AG20443 (cell line): ENCODE data around the gene BCAR1.
"Not testable (repeated sequence)": the region's sequence is repeated elsewhere in the genome, so short reads cannot be mapped to it uniquely, and the experiment has no call there.

ENCODE experiments used
- DNase-seq: peaks from one replicate; pipeline ENCODE4 v3.0.0; 2012; ENCODE audit warnings: low spot score, mixed read lengths

BCAR1 gene

DNA sequence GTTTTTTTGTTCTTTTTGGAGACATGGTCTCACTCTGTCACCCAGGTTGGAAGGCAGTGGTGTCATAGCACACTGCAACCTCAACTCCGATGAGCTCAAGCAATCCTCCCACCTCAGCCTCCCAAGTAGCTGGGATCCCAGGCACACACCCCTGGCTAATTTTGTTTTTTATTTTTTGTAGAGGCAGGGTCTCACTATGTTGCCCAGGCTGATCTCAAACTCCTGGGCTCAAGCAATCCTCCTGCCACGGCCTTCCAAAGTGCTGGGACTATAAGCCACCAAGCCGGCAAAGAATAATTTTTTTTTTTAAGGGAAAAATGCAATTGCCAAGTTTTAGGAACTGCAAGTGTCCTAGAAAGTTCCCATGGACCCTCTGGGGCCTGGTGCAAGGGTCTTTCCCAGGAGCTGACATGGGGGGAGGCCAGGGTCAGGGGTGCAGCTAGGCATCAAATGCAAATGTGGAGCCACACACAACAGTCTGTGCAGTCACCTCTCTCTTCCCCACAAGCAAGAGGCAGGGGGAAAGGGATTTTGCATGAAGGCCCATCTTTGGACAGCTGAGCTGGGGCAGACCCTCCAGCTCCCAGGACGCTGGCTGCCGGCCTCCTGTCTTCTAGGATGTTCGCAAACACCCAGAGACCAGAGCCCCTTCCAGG lies 20.1 kb upstream of the BCAR1 start:
- no peak for DNase-seq

DNA sequence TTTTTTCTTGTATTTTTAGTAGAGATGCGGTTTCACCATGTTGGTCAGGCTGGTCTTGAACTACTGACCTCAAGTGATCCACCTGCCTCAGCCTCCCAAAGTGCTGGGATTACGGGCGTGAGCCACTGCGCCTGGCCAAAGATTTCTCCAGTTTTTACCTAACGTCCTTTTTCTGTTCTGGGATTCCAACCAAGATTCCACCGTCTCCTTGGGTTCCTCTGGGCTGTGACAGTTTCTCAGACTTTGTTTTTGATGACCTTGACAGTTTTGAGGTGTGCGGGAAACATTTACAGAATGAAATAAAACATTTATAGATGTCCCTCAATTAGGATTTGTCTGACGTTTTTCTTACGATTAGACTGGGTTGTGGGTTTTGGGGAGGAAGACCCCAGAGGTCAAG lies 17.9 kb upstream of the BCAR1 start:
- DNase-seq: not testable (repeated sequence)

DNA sequence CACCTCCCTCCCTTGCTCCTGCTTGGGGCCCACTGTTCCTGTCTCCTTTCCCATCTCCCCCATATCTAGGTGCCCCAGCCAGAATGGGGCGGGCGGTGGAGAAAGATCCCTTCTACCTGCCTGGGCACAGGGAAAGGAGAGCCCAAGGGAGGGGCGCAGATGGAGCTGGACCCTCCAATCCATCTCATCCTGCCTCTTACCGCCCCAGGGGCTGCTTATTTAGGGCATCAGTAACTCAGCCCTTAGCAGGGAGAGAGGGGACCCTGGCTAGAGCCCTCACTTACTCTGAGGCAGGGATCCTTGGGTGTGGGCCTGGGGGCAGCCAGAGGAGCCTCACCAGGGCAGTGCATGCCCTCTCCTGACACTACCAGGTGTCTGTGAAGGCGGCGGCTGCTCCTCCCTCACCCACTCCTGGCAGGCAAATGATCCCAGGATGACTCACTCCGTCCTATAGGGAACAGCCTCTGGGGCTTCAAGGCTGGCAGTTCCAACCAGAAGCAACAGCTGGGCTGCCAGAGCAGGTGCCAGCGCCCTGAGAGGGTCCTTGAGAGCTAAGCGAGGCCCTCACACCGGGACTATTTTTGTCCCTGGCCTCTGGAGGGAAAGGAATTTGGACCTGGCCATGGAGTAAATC lies 16.3 kb upstream of the BCAR1 start:
- DNase-seq: no peak

DNA sequence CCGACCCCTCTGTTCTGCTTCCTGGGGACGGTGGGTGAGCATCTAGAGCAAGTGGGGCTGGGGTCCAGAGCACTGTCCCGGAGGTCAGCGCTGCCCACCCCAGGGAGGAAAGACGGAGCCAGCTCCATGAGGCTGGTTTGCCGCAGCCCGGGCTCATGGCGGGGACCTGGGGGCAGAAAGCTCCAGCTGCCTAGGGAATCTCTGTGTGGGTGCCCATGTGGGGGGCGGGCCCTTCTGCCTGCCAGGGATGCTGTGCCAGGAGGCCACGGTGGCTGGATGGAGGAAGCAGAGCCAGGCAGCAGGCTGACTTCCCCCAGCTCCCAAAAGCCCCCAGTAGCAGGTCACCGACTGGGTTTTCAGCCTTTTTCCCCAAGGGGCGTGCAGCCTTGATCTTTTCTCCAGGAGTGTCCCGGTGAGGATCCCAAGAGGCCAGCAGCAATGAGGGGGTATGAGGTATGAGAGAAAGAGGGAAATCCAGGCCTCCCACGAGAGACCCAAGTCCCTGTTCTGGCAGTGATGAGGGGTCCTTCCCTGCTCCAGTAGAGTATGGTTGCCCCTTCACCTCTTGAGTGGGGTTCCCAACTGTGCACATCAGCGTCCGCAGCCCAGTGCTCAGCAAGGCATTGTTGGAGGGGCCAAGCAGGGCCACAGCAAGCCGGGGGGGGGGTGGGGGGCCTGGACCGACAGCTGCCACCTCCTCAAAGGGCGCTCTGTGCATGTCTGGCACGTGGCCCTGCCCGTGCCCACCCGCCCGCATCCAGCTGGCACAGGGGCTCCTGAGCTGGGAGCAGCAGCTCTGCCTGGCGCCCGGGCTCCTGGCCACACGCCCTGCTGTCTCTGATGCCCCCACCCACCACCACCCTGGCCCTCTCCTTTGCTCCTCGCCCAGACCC lies 15.6 kb upstream of the BCAR1 start:
- no peak for DNase-seq

DNA sequence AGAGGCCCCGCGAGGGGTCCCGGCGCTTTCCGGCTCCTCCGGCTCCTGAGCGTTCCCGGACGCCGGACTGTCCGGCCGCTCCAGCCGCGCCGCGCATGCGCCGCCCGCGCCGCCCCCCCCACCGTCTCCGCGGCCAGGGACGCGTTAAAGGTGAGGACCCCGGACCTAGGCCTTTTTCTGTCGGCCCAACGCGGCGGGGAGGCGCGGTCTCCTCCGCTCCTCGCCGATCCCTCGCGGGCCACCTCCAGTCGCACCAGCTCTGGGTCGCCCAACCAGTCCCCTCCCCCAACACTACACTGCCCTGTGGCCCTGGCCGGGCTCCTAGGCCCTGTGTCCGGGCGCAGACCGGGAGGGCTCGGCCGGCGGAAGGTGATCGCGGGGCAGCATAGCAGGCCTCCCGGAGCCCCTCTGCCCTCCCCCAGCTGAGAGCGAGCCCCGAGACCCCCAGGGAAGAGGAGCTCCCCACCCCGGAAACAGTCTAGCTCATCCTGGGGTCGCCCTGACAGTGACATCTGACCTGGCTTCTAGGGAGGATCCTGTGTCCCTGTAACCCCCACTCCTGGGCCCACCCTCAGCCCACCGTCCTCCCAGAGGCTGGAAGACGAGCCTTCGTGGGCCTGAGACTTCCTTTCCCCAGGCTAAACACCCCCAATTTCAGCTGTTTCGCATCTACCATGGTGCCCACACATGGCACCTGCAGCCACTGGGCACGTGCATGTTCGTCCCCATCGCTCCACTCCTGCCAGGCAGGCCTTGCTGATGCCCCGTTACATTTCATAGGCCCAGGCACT lies 14.7 kb upstream of the BCAR1 start:
- DNase-seq: peak; percentile 99

DNA sequence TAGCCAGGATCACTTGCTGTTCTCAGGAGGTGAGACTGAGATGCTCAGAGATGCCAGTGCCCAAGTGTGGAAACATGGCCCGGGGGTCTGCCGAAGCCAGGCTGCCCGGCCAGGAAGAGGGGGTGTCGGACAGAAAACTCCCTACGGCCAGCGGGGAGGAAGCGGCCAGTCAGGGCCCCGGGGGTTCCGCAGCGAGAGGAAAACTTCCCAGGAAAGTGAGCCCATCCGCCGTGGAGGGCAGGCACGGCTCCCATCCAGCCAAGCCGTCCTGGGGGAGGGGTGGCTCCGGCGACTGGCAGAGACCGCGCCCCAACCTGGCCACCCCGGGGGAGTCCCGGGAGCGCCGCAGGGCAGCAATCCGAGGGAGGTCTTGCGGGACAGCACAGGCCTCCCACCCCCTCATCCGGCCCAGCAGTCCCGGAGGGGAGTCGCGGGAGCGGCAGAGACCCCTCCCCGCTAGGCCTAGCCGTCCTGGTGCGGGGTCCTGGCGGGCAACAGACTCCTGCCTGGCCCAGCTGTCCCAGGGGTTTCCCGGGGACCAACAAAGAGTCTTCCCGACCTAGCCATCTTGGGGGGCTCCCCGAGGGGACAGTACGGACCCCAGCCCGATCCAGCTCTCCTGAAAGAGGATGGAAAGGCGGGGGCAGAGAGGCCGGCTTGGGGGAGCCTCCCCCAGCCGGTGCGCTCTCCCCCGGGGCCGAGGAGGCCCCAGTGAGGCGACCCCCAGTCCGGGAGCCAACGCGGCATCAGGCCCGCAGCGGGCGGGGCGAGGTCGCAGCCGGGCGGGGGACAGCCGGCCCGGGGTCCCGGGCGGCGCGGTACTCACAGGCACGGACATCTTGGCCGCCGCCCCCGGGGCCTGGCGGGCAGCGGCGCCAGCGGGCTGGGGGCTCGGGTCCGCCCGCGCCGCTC lies 13.8 kb upstream of the BCAR1 start:
- DNase-seq: peak; percentile 62

DNA sequence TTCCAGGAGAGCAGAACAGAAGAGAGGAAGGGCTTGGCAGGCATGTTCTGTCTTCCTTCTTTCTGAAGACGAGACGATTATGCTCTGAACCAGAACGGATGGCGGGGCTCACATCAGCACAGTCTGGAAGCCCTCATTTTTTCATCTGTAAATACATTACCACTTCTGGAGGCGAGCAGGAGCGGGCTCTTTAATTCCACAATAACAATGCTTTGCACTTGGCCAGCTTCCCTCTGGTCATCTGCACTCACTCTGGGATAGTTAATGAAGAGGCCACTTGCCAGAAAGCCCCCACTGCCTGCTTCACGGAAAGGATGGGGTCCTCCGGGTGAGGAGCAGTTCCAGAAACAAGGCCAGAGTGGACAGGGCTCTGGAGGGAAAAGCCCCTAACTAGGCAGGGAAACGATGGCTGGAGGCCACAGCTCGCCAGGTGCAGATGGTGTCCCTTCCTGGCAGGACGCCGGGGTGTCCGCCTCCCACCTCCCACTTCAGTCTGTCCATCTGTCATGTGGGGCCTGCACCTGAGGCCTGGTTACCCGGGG lies 13.1 kb upstream of the BCAR1 start:
- no peak for DNase-seq

DNA sequence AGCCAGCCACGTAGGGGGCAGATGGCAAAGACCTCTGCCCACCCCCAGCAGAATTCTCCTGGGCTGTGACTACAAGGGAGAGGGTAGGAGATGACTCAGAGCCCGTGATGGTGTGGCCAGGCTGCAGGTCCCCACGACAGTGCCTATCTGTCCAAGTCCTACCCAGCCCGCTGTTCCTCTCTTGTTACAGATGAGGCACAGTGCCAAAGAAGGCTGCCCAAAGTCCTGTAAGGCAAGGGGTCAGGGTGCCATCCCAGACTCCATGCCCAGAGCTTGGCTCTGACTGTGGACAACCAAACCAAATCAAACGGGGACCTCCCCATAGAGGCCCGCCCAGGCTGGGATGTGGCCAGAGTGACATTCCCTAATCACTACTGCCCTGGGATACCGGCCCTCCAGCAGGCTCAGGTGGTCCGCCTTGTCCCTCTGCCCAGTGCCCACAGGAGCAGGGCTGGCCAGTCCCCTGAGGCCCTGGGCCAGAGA lies 12.6 kb upstream of the BCAR1 start:
- no peak for DNase-seq

DNA sequence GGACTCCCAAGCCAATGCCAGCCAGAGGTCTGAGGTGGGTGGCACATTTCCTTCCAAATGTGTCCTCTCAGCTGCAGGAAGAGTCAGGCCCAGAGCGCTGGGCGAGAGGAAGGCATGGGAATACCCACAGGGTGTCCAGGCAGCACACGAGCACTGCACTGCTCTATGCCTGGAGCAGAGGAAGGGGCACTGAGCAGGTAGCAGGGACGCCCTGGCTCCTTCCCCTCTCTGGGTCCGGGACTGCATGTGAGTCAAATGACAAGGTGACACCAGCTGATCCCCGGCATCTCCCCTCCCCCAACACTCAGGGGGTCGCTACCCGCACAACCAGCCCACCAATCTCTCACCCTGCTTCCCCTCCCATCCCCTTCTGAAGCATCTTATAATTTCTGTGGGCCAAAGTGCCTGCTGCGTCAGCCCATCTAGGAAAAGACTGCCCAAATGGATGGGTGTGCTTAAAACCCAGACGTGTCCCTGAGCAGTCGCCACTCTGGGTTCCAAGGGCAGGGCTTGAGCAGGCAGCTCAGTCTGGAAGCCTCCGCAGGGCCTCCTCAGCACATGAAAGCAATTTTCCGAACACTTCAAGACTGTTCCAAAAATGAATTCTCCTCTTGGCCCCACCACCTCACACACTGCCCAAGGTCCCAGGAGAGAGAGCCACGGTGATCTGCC lies 12.0 kb upstream of the BCAR1 start:
- DNase-seq: no peak

DNA sequence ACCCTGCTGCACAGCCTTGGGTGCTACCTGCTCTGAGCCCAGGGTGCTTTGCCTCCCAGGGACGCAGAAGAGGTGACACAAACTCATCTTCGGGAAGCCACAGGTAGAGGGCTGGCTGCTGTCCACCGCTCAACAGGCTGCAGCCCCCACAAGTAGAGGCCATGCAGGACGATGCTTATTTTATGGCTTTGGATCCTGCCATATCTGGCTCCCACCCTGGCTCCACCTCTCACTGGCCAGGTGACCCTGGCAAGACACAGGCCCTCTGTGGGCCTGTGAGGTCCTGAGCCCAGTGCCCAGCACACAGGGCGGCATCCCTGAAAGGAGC lies 11.3 kb upstream of the BCAR1 start:
- no peak for DNase-seq

DNA sequence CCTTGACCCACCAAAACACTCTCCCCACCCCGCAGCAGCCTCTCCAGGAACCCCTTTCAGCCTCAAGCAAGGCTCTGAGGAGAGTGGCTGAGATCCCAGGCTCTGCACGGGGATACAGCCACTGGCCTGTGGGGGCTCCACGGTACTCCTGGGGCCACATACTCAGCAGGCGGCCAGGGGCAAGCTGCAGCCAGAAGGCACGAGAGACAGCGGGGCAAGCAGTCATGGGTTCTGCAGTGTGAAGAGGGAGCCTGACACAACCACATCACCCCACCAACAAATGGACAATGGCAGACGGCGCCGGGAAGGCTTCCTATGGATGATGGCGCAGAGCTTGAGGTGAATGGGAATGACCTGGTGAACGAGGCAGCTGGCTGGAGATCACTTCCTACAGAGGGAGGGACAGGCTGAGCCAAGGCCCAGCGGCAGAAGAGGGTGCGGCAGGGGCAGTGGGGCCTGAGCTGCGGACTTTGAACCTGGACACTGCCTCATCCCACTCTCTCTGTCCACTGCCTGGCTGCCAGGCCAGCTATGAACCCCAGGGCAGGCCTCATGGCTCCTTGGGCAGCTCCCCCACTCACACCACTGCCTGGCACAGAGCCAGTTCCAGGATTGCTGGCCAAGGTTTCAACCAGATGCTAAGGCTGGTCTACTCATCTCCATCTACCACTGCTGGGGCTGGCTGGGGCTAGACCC lies 10.8 kb upstream of the BCAR1 start:
- DNase-seq: no peak

DNA sequence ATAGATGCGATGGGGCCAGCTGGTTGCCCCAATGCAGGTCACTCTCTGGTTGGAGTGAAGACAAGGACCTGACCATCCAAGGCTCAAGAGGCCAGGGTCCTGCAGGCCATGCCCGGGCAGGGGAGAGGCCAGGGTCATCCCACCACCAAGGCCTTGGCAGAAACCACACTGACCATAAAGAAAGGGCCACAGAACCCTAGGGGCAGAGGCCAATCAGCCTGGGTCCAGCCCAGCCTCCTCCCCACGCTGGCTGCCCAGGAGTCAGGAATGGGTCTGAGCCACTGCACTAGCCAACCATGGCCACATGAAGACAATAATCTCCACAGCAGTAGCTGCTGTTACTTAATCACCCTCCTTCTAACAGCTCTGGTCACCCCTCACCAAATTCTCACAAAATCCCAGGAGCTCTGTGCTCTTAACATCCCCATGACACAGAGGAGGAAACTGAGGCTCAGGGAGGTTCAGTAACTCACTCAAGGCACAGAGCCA lies 10.2 kb upstream of the BCAR1 start:
- DNase-seq: no peak

DNA sequence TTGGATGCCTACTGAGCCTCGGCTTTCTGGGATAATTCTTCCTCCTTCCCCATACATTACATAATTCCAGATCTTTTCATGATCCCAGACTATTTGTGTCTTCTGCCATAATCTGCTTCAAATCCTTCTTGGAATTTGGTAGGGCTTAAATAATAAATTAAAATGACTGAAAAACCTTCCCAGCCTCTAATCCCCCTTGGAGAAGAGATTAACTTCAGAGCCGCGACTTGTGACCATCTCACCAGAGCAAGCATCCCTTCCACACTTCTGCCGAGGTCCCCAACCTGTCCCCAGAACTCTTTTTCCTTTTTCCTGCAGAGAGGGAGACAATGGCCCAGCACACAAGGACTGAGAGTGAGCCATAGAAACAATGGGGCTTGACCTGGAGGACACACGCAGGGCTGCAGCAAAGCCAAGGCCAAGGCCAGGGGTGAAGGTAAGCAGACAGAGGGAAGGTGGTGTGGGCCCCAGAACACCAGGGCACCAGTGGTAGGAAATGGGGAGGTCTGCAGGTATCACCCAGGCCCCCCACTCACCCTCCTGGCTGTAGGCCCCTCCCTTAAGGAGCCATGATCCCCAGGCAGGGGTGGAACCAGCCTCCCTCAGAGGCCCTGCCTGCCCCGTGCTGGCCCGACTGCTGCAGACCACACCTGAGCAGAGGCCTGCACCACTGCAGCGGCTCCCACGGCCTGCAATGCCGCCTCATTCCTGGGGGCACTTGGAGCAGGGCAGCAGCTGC lies 9.6 kb upstream of the BCAR1 start:
- DNase-seq: no peak

DNA sequence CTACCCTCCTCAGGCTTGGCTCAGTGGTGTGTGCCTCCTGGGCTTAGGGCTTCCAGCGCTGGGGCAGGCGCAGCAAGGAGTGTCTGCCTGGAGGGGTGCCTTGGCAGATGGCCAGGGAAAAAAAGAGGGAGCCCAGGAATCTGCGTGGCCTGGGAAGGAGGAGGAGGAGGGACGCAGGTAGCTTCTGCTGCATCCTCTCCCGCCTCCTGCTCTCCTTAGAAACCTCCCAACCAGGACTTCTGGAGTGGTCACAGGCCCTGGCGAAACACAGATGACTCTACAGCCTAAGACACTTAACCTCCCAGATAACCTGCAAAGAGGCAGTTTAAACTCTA lies 7.3 kb upstream of the BCAR1 start:
- no peak for DNase-seq

DNA sequence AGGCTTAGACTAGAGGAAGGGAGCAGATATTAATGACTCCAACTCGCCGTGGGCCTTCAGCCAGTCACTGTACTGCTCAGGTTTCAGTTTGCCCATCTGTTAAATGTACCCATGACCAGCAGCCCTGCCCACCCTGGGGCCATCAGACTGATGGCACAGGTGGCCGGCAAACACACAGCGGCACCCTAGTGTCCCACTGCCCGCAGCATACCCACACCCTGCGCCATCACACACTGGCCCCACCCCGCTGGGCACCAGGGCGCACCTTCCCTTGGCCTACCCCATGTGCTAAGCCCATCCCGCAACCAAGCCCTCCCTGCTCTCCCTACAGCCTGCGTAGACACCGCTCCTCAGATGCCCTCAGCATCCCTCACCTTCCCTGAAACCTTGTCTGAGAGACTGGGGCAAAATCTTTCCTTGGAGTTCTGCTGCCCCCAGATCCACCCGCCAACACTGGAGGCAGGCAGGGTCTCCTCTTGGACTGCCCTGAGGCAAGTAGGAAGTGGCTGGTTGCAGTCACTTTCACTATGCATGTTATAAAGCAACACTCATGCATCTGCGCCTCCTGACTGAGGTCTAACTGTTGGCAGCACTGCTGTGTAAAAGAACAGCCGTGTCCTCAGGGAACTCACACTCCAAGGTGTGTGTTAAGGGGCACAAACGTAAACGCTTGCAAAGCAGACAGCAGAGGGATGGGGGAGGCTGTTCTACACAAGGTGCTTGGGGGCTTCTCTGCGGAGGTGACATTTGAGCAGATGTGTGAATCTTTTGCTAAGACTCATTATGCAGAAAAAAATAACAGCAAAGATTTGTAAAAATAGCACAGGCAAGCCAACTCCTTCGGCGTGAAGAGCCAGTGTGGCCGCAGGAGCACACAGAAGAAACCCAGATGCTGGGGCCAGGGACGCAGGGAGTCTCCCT lies 6.7 kb upstream of the BCAR1 start:
- DNase-seq: no peak

DNA sequence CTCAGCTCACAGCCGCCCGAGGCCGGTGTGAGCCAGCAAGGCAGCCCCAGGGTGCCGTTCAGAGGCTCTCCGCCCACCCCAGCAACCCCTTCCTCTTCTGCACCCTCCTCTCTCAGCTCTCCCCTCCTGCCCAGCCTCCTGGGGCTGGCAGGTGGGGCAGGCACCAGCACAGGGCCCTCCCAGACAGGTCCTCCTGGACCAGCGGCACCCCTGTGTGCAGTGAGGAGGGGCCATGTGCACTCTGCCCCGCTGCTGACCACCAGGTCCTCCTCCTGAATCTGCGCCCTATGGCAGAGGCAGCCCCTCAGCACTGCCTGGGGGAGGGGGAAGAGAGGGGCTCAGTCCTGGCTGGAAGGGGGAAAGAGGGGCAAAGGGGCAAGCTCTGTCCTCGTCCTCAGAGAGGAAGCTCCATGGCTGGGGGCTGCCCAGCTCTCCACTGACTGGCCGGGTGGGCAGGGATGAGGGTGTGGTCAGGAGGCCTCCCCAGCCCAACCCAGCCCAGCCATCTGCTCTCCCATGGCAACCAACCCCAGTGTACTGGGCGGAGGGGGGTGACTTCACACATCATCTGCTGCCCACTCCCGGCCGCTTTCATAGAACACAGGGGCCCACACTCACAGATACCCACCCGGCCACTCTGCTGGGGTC lies 5.4 kb upstream of the BCAR1 start:
- peak; percentile 93 for DNase-seq

DNA sequence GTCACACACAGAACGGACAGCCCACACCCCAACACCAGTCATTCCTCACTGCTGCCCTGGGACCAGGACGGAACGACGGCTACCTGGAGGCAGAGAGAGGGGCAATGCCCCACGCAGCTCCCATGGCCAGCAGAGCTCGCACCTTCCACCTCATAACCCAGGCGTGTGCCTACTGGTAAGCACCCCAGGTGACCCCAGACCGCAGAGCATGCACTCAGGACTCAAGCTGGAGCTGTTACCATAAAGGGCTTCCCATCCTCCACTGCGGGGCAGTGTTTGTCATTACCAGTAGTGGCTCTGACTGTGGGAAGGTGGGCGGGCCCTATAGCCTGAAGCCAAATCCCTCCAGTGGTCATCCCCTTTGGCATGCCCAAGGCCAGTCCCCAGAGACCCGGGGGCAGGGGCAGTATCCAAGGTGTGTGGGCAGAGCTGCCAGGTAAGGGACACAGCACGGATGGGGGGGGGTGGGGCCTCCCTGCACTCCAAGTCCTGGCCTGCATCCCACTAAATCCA lies 4.7 kb upstream of the BCAR1 start:
- DNase-seq: no peak
